Measurements from ENCODE around the gene ZNF555. TPM values are rescaled to one million over a fixed set of nuclear protein-coding genes. Genes with fewer than 3 reads are reported as not detected.

Gene ZNF555
- total RNA-seq, 1 experiment from 2014 or later: 1.9 TPM

DNA sequence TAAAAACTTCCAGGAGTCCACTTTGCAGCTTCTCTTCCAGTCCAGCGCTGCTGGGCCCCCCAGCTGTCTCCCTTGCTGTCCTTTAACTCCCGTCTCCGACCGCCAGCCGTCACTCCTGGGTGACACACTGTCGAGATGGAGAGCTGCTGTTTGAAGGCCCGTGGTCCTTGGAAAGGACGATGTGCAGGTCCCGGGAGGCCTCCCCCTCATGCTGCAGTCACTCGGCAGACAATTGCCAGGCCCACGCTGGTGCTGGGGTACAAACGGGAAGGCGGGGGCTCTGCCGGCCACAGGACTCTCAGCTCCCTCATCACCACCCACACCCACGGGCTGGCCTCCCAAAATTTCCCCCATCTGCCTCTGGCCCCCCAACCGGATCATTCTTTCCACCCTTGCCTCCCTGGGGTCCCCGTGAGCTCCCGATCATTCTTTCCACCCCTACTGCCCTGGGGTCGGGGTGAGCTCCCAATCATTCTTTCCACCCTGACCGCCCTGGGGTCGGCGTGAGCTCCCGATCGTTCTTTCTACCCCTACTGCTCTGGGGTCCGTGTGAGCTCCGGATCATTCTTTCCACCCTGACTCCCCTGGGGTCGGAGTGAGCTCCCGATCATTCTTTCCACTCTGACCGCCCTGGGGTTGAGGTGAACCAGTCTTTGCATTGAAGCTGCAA is 37.7 kb upstream of the ZNF555 start:
- H3K36me3 ChIP-seq (replicated peaks; ENCODE audit: control insufficient read depth, insufficient read depth, low read length): peaks cover 26% of the 10 kb centered on the region
- peak; percentile 54 for DNase-seq
- no peaks in the 10 kb centered on the region for H3K27me3 ChIP-seq (ENCODE audit: control insufficient read depth, insufficient read depth, low read length)
- no peak overlapping the region for H3K4me3 ChIP-seq (ENCODE audit: insufficient read depth, low read depth, low read length)

DNA sequence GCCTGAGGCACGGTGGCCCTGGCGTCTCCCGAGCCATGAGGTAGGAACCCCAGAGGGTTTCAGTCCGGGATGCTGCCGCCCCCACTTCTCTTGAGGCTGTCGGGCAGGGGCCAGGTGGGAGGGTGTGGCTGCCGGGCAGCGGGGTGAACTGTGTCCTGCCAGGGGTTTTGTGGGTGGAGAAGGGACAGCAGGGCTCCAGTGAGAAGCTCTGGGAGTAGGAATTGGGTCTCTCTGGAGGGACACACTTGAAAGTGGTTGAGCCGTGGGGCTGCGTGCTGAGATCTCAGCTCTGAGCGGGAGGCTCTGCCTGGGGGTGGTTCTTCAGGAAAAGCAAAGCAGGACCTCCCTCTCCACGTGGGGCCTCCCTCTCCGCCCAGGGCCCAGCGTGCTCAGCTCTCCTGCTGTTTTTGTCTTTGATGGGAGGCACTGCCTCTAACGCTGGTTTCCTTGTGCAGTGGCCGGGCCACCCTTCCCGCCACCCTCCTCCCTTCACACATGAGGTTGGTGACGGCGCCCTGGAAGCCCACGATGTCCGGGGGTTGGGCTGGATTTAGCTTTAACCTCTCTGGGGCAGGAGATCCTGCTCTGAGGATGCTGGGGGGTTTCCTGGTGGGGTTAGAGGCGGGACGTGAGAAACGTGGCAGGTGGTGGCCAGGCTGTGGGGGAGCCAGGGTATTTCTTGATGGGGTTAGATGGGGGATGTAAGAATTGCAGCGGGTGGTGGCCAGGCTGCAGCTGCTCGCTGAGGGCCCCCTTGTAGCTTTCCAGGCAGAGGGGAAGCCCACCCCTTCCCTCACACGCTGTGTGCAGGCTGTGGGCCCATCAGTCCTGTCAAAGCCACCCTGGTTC is 36.9 kb upstream of the ZNF555 start:
- DNase-seq: peak; percentile 53
- H3K4me3 ChIP-seq (ENCODE audit: insufficient read depth, low read depth, low read length): no peak overlapping the region
- H3K36me3 ChIP-seq (replicated peaks; ENCODE audit: control insufficient read depth, insufficient read depth, low read length): peaks cover 23% of the 10 kb centered on the region
- no peaks in the 10 kb centered on the region for H3K27me3 ChIP-seq (ENCODE audit: control insufficient read depth, insufficient read depth, low read length)

DNA sequence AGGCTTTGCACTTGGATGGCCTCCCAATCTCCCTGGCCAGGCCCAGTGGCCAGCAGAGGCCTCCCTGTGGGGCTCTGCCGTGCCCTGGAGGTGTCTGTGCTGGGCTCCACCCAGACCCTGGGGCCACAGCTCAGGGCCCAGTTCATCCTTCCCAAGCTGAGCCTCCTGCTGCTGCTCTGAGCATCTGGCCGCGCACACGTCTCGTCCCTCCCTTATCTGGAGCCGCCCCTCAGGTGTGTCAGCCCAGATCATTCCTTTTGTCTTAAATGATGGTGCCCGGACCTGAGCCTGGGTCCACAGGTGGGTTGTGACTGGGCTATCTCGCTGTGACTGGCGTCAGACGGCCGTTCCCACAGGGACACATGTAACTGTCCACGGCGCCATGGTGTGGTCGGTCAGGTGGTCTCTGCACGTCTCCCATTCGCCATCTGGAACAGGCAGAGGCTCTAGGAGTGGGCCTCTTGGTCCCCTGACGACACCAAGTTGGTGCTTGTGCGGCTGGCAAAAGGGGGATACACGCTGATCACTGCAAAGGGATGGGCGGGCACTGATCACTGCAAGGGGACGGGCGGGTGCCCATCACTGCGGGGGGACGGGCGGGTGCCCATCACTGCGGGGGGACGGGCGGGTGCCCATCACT is 35.9 kb upstream of the ZNF555 start:
- peaks cover 28% of the 10 kb centered on the region for H3K36me3 ChIP-seq (replicated peaks; ENCODE audit: control insufficient read depth, insufficient read depth, low read length)
- no peaks in the 10 kb centered on the region for H3K27me3 ChIP-seq (ENCODE audit: control insufficient read depth, insufficient read depth, low read length)
- H3K4me3 ChIP-seq (ENCODE audit: insufficient read depth, low read depth, low read length): no peak overlapping the region
- DNase-seq: peak; percentile 42

DNA sequence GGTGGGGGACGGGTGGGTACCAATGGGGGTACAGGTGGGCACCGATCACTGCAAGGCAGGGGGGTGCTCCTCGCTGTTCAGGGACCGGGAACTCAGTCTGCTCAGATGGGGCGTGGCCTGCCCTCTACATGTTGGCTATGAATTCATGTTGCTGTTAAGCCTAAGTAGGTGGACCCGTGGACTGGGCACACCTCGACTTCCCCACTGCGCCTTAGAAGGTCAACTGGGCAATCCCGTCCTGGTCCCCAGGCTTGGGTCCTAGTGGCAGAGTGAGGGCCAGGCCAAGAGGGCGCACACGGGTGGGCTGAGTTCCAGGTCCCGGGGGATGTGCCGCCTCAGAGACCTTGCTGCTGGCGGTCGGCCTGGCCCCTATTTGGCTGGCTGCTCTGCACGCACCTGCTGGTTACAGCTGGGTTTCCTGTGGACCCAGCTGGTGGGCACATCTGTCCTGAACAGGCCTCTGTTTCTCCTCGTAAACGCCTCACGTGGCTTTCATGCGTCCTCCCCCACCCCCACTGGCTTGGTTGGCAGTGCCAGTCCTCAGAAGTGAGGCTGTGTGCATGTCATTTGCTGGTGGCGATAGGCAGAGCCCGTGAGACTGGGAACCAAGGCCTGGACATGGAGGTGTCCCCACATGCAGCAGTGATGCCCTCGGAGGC is 35.2 kb upstream of the ZNF555 start:
- Histone ChIP-seq H3K36me3 (replicated peaks; ENCODE audit: control insufficient read depth, insufficient read depth, low read length) (peaks cover 24% of the 10 kb centered on the region), H3K4me3 (ENCODE audit: insufficient read depth, low read depth, low read length) (no peak overlapping the region), H3K27me3 (ENCODE audit: control insufficient read depth, insufficient read depth, low read length) (no peaks in the 10 kb centered on the region)
- DNase-seq: peak; percentile 50

DNA sequence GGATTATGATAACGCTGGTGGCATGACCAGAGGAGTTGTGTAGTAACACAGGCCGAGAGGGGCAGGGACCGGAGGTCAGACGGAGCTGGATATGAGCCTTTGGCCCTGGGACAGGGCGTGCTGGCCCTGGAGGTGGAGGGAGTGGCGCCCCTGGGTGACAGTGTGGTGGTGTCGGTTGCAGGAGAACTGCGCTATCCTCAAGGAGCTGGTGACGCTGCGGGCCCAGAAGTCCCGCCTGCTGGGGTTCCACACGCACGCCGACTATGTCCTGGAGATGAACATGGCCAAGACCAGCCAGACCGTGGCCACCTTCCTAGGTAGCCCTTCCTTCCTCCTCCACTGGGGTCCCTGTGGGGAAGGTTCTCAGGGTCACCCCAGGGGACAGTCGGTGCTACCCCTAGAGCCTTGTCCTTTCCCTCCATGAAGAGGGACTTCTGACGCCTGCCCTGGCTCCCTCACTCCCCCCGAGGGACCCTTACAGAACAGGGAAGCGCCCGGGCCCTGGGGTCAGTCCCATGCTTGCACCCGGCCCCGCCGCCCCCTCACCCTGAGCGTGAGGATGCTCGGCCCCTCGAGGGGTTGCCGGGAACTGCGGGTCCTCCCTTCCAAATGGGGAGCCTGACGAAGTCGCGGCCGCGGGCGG is 34.4 kb upstream of the ZNF555 start:
- peak; percentile 40 for DNase-seq
- Histone ChIP-seq H3K27me3 (ENCODE audit: control insufficient read depth, insufficient read depth, low read length) (no peaks in the 10 kb centered on the region), H3K4me3 (ENCODE audit: insufficient read depth, low read depth, low read length) (no peak overlapping the region), H3K36me3 (replicated peaks; ENCODE audit: control insufficient read depth, insufficient read depth, low read length) (peaks cover 21% of the 10 kb centered on the region)

DNA sequence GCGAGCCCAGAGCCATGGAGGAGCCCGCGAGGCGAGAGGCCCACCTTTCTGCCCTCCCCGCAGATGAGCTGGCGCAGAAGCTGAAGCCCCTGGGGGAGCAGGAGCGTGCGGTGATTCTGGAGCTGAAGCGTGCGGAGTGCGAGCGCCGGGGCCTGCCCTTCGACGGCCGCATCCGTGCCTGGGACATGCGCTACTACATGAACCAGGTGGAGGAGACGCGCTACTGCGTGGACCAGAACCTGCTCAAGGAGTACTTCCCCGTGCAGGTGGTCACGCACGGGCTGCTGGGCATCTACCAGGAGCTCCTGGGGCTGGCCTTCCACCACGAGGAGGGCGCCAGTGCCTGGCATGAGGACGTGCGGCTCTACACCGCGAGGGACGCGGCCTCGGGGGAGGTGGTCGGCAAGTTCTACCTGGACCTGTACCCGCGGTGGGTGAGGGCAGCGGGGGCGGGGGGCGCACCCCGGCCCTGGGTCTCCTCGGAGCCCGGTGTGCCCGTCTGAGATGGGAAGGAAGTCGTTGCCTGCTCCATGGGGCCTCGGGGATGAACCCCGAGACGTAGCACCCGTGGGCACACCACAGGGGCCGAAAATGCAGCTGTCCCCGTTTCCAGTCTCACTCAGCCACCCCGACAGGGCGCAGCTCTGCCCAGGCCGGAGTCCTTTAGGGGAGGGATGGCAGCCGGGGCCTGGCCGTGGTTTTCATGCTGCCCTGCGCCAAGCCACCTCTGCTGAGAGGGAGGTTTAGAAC is 33.7 kb upstream of the ZNF555 start:
- H3K27me3 ChIP-seq (ENCODE audit: control insufficient read depth, insufficient read depth, low read length): no peaks in the 10 kb centered on the region
- H3K36me3 ChIP-seq (replicated peaks; ENCODE audit: control insufficient read depth, insufficient read depth, low read length): peaks cover 21% of the 10 kb centered on the region
- H3K4me3 ChIP-seq (ENCODE audit: insufficient read depth, low read depth, low read length): no peak overlapping the region
- DNase-seq: peak; percentile 60

DNA sequence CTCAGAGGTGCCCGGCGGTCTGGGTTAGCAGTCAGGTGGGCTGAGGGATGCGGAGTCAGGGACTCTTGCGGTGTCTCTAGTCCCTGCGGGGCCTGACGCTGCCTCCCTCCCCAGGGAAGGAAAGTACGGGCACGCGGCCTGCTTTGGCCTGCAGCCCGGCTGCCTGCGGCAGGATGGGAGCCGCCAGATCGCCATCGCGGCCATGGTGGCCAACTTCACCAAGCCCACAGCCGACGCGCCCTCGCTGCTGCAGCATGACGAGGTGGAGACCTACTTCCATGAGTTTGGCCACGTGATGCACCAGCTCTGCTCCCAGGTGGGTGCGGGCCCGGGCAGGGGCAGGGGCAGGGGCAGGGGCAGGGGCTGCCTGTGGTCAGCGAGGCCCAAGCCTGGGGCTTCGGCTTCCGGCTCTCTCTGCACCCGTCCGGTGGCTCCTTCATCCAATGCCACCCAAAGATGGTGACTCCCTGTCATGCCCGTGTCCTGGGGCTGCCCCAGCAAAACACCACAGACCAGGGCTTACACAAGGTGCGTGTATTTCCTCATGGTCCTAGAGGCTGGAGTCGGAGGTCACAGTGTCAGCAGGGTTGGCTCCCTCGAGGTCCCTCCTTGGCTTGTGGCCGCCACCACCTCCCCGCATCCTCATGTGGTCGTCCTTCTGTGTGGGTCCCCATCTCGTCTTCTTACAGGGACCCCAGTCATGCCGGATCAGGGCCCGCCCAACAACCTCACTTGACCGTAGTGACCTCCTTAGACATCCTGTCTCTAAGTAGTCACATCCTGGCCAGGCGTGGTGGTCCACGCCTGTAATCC is 32.9 kb upstream of the ZNF555 start:
- DNase-seq: peak; percentile 54
- peaks cover 21% of the 10 kb centered on the region for H3K36me3 ChIP-seq (replicated peaks; ENCODE audit: control insufficient read depth, insufficient read depth, low read length)
- H3K4me3 ChIP-seq (ENCODE audit: insufficient read depth, low read depth, low read length): no peak overlapping the region
- H3K27me3 ChIP-seq (ENCODE audit: control insufficient read depth, insufficient read depth, low read length): no peaks in the 10 kb centered on the region

DNA sequence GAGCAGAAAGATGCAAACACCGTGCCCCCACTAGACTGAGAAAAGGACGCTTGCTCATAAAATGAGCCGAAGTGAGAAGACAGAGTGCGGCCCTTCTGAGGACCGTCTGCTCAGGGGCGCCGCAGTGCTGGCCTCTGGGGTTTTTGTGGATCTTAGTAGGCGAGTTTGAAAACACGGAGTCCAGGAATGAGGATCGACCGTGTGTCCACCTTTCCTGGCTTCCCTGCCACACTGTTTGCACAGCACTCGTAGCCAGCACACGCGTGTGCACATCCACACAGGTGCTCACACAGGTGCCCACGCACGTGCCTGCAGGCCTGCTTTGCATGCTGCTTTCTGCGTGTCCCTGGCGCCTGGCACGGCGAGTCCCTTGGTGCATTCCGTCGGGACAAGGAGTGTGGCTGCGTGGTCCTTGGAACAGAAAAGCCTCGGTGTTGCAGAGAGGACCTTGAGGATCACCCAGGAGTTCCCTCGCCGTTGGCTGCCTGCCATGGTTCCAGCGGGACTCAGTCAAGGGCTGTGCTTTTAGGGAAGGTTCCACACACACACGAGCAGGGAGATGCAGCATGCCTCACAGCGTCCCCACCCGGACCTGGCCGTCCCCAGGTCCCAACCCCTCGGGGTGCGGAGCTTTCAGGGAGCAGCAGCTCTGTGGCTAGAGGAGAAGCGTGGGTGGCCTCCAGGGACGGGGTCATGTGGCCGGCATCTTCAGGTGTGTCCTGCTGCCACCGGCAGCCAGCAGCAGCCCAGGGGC is 31.7 kb upstream of the ZNF555 start:
- no peak overlapping the region for H3K4me3 ChIP-seq (ENCODE audit: insufficient read depth, low read depth, low read length)
- DNase-seq: no peak
- no peaks in the 10 kb centered on the region for H3K27me3 ChIP-seq (ENCODE audit: control insufficient read depth, insufficient read depth, low read length)
- H3K36me3 ChIP-seq (replicated peaks; ENCODE audit: control insufficient read depth, insufficient read depth, low read length): peaks cover 22% of the 10 kb centered on the region

DNA sequence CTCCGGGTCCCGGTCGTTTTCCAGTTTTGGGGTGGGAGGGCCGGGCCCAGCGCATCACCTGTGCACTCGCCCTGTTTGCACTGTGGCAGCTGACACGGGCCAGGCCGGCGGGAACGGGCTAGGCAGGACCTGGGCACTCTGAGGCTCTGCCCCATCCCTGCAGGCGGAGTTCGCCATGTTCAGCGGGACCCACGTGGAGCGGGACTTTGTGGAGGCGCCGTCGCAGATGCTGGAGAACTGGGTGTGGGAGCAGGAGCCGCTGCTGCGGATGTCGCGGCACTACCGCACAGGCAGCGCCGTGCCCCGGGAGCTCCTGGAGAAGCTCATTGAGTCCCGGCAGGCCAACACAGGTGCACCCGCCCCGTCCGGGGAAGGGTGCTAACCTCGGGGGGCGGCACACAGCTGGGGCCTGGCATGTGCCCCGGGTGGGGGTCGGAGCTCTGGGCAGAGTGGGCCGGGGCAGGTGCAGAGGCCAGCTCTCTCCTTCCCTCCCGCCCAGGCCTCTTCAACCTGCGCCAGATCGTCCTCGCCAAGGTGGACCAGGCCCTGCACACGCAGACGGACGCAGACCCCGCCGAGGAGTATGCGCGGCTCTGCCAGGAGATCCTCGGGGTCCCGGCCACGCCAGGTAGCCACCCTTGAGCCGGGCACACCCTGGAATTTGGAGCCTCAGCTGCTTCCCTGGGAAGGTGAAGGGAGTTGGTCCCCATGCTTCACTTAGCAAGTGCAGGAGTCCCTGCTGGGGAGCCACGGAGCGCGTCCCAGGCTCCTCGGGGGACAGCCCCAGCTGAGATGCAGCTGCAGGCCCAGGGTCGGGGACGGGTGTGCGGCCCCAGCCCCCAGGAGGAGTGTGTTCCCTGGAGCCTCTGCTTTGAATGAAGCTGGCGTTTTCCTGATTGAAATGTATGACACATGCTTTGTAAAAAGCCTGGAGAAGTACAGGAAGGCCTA is 30.9 kb upstream of the ZNF555 start:
- DNase-seq: peak; percentile 57
- Histone ChIP-seq H3K27me3 (ENCODE audit: control insufficient read depth, insufficient read depth, low read length) (no peaks in the 10 kb centered on the region), H3K36me3 (replicated peaks; ENCODE audit: control insufficient read depth, insufficient read depth, low read length) (peaks cover 14% of the 10 kb centered on the region), H3K4me3 (ENCODE audit: insufficient read depth, low read depth, low read length) (no peak overlapping the region)

DNA sequence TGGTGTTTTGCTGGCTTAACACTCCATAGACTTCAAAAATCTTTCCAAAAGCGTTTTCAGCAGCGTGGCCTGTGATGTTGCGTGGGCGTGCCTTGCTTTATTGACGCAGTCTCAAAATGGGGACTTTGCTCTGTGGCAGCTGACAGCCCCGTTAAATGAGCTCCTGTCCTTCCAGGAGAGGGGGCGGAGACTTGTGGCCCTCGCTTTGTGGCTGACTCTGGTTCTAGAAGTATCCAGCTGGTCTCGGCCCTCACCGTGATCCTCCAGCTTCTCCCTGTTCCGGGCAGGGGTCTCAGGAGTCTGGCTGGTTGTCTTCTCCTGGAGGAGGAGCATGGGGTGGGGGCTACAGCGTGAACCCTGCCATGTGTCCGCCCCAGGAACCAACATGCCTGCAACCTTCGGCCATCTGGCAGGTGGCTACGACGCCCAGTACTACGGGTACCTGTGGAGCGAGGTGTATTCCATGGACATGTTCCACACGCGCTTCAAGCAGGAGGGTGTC is 30.0 kb upstream of the ZNF555 start:
- DNase-seq: peak; percentile 44
- no peaks in the 10 kb centered on the region for H3K27me3 ChIP-seq (ENCODE audit: control insufficient read depth, insufficient read depth, low read length)
- H3K36me3 ChIP-seq (replicated peaks; ENCODE audit: control insufficient read depth, insufficient read depth, low read length): peaks cover 13% of the 10 kb centered on the region
- no peak overlapping the region for H3K4me3 ChIP-seq (ENCODE audit: insufficient read depth, low read depth, low read length)

DNA sequence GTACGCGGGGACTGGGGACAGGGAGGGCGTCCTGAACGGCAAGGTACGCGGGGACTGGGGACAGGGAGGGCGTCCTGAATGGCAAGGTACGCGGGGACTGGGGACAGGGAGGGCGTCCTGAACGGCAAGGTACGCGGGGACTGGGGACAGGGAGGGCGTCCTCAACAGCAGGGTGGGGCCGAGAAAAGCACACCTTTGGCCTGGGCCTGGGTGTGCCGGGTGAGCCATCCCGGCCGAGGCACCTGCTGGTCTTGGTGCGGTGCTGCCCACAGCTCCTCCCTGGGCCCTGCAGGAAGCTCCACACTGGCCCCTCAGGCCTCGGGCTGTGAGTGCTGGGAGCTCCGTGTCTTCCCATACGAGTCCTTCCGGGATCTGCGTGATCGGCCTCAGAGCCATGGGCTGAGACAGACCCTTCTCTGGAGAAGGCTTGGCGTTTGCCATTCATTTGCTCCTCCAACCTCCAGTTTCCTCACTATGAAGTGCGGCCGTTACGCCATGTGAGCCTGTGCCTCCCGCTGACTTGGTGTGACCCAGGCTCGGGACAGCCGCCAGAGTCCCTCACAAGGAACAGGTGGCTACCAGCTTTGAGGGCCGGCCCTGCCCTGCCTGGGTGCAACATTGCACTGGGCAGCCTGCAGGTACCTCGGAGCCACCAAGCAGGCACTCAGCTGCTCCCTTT is 29.4 kb upstream of the ZNF555 start:
- Histone ChIP-seq H3K36me3 (replicated peaks; ENCODE audit: control insufficient read depth, insufficient read depth, low read length) (peaks cover 13% of the 10 kb centered on the region), H3K27me3 (ENCODE audit: control insufficient read depth, insufficient read depth, low read length) (no peaks in the 10 kb centered on the region), H3K4me3 (ENCODE audit: insufficient read depth, low read depth, low read length) (no peak overlapping the region)
- peak; percentile 52 for DNase-seq
